ENCODE measurements around the gene CLCN6. TPM values are rescaled to one million over a fixed set of nuclear protein-coding genes. Genes with fewer than 3 reads are reported as not detected.

Gene CLCN6
- total RNA-seq, 1 experiment from 2014 or later: 13.7 TPM

DNA sequence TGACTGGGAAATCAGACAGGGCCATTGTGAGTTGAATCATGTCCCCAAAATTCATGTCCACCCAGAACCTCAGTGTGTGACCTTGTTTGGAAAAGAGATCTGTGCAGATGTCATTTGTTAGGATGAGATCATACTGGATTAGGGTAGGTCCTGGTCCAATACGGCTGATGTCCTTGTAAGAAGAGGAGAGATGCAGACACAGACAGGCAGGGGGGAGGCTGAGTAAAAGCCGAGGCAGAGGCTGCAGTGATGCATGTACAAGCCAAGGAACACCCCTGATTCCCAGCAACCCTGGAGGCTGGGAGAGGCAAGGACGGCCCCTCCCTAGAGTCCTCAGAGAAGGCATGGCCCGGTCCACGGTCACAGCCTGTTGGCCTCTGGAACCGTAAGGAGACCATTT is 68.6 kb downstream of the CLCN6 start:
- ChIA-PET CTCF (no interaction called here), RAD21 (ENCODE audit: low non-redundant PET in 1 of 2, low total read pairs in 2 of 2, uncharacterized antibody in 2 of 2, unreplicated experiment in 2 of 2) (no interaction called here), POLR2A (no interaction called here)
- Histone ChIP-seq H3K9me3 (ENCODE audit: control insufficient read depth in 1 of 2, insufficient read depth in 1 of 2, low read depth in 1 of 2, low read length in 2 of 2) (no peaks in the 10 kb centered on the region), H3K9ac (ENCODE audit: low read length) (no peak overlapping the region), H3K79me2 (ENCODE audit: insufficient read depth, low read length) (no peaks in the 10 kb centered on the region), H3K9me2 (ENCODE audit: insufficient read depth) (no peaks in the 10 kb centered on the region), H2AFZ (ENCODE audit: low read depth, low read length, poor library complexity, severe bottlenecking) (no peak overlapping the region), H3K27me3 (ENCODE audit: insufficient read depth, low read length) (no peaks in the 10 kb centered on the region), H3K4me2 (ENCODE audit: low read length) (no peak overlapping the region), H3K36me3 (ENCODE audit: control insufficient read depth in 1 of 2, insufficient read depth in 2 of 2, low read length in 2 of 2) (no peaks in the 10 kb centered on the region), H4K20me1 (ENCODE audit: insufficient read depth) (no peaks in the 10 kb centered on the region), H3K27ac (ENCODE audit: low read depth, low read length) (no peak overlapping the region), H3K4me1 (ENCODE audit: control insufficient read depth in 1 of 2, insufficient read depth in 2 of 2, low read length in 2 of 2) (no peaks in the 10 kb centered on the region), H3K4me3 (replicated peaks in 1 of 2; ENCODE audit: low read depth in 1 of 2, low read length in 2 of 2) (no peak overlapping the region)
- ATAC-seq: peak; percentile 15; the same call in 1 of the 2 replicates
- DNase-seq (ENCODE audit: low read depth, low spot score): no peak
- intact Hi-C loops (cut with micrococcal nuclease): no loop called here
- TF ChIP-seq SRF (IDR thresholded peaks at IDR 0.05; ENCODE audit: low read depth) (no peak), CBX3 (IDR thresholded peaks at IDR 0.05; ENCODE audit: low read depth) (no peak), EGR1 (IDR thresholded peaks at IDR 0.05; ENCODE audit: low read depth) (no peak), EZH2 (IDR thresholded peaks at IDR 0.05) (no peak), ELF1 (IDR thresholded peaks at IDR 0.05; ENCODE audit: borderline replicate concordance, low read depth) (no peak), JUND (IDR thresholded peaks at IDR 0.05) (no peak), FOSL1 (IDR thresholded peaks at IDR 0.05; ENCODE audit: low read depth) (no peak), ZFX (IDR thresholded peaks at IDR 0.05) (no peak), TCF7L2 (IDR thresholded peaks at IDR 0.05; ENCODE audit: borderline replicate concordance, extremely low read depth, insufficient read depth, insufficient read length) (no peak), ZNF274 (IDR thresholded peaks at IDR 0.05; ENCODE audit: low read depth, low read length) (no peak), CEBPB (IDR thresholded peaks at IDR 0.05; ENCODE audit: low read depth) (no peak), SIN3A (IDR thresholded peaks at IDR 0.05; ENCODE audit: low read depth) (no peak)
- TF ChIP-seq, protein P1, sequence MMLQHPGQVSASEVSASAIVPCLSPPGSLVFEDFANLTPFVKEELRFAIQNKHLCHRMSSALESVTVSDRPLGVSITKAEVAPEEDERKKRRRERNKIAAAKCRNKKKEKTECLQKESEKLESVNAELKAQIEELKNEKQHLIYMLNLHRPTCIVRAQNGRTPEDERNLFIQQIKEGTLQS (IDR thresholded peaks at IDR 0.05): no peak
- TF ChIP-seq, protein P2, sequence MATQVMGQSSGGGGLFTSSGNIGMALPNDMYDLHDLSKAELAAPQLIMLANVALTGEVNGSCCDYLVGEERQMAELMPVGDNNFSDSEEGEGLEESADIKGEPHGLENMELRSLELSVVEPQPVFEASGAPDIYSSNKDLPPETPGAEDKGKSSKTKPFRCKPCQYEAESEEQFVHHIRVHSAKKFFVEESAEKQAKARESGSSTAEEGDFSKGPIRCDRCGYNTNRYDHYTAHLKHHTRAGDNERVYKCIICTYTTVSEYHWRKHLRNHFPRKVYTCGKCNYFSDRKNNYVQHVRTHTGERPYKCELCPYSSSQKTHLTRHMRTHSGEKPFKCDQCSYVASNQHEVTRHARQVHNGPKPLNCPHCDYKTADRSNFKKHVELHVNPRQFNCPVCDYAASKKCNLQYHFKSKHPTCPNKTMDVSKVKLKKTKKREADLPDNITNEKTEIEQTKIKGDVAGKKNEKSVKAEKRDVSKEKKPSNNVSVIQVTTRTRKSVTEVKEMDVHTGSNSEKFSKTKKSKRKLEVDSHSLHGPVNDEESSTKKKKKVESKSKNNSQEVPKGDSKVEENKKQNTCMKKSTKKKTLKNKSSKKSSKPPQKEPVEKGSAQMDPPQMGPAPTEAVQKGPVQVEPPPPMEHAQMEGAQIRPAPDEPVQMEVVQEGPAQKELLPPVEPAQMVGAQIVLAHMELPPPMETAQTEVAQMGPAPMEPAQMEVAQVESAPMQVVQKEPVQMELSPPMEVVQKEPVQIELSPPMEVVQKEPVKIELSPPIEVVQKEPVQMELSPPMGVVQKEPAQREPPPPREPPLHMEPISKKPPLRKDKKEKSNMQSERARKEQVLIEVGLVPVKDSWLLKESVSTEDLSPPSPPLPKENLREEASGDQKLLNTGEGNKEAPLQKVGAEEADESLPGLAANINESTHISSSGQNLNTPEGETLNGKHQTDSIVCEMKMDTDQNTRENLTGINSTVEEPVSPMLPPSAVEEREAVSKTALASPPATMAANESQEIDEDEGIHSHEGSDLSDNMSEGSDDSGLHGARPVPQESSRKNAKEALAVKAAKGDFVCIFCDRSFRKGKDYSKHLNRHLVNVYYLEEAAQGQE (IDR thresholded peaks at IDR 0.05; ENCODE audit: low read depth): no peak
- BruUV-seq (replicated peaks): no TSS peak

Measured in HCT116 (cell line).